Measurements from ENCODE around the gene GULP1.

GRCh38 chr2:188634656-188635055 is 343.0 kb downstream of the GULP1 start:
- TF ChIP-seq CTCF (conservative IDR thresholded peaks at IDR 0.05; ENCODE audit: low read depth, low read length) (no peak), USF2 (IDR thresholded peaks at IDR 0.05; ENCODE audit: low read depth, low read length) (no peak), POLR2A (IDR thresholded peaks at IDR 0.05; ENCODE audit: low read depth, low read length) (no peak), MXI1 (IDR thresholded peaks at IDR 0.05; ENCODE audit: borderline replicate concordance, low read depth, low read length) (no peak), CHD1 (IDR thresholded peaks at IDR 0.05; ENCODE audit: low read depth, low read length) (no peak), BHLHE40 (IDR thresholded peaks at IDR 0.05; ENCODE audit: low read depth, low read length) (no peak), SMC3 (IDR thresholded peaks at IDR 0.05; ENCODE audit: low read depth, low read length) (no peak)
